Gastroesophageal sphincter (tissue), 4 donors: ENCODE results near the gene PROSER1. TPM values are rescaled to one million over a fixed set of nuclear protein-coding genes. Genes with fewer than 3 reads are reported as not detected.

Experiments
- ATAC-seq: fragments of 150-250 bp; one replicate; pipeline ENCODE4 v1.9.1; 2016; ENCODE audit warnings: mild to moderate bottlenecking, moderate library complexity
- H3K27ac ChIP-seq, 4 donors: fragments of 200-600 bp; sonication (generic) in 3 of 4; 1 replicate in 3 of 4; 2 replicates in 1 of 4; pipeline ENCODE4 v1.5.1; 2016 to 2019
- H3K27me3 ChIP-seq: fragments of 200-600 bp; sonication (generic); one replicate; pipeline ENCODE4 v1.5.1; 2019
- H3K36me3 ChIP-seq, 2 donors: fragments of 200-600 bp; sonication (generic); one replicate each; pipeline ENCODE4 v1.5.1; 2019; ENCODE audit warnings: control low read depth in 1 of 2
- H3K4me1 ChIP-seq, 3 donors: fragments of 200-600 bp; sonication (generic); 1 replicate in 2 of 3; 2 replicates in 1 of 3; pipeline ENCODE4 v1.5.1; 2016 to 2019; ENCODE audit warnings: control low read depth in 2 of 3
- H3K4me3 ChIP-seq, 2 donors: fragments of 200-600 bp; sonication (generic); one replicate each; pipeline ENCODE4 v1.5.1; 2019; ENCODE audit warnings: mild to moderate bottlenecking in 1 of 2, moderate library complexity in 1 of 2
- H3K9me3 ChIP-seq, 3 donors: fragments of 200-600 bp; sonication (generic); one replicate each; pipeline ENCODE4 v1.5.1; 2017 to 2019; ENCODE audit warnings: control low read depth in 2 of 3
- CTCF ChIP-seq, 4 experiments: fragments of 200-600 bp in 2 of 4; fragments of 450-650 bp in 2 of 4; sonication (generic) in 1 of 4; IDR thresholded peaks; one replicate each; pipeline ENCODE4 v1.5.1; 2017 to 2019; ENCODE audit warnings: antibody characterized with exemption in 4 of 4, mild to moderate bottlenecking in 2 of 4, moderate library complexity in 2 of 4
- EP300 ChIP-seq: sonication (generic); formaldehyde crosslinking; IDR thresholded peaks from one replicate; pipeline ENCODE4 v1.6.1; 2017; ENCODE audit warnings: antibody characterized with exemption, mild to moderate bottlenecking
- POLR2A ChIP-seq, 2 donors: fragments of 450-650 bp; IDR thresholded peaks; one replicate each; pipeline ENCODE4 v1.6.1; 2017; ENCODE audit warnings: antibody characterized with exemption in 2 of 2, mild to moderate bottlenecking in 2 of 2, moderate library complexity in 1 of 2
- POLR2AphosphoS5 ChIP-seq: sonication (generic); formaldehyde crosslinking; IDR thresholded peaks from one replicate; pipeline ENCODE4 v1.6.1; 2017; ENCODE audit warnings: antibody characterized with exemption
- WGBS, 2 donors: methylation state at CpG; one replicate each; pipeline ENCODE4 v1.1.5; 2018; ENCODE audit warnings: low coverage in 1 of 2; 5-methylcytosine and 5-hydroxymethylcytosine counted together
- total RNA-seq, 4 donors: library from RNA; depleted of rRNA; stranded (reverse); fragments of >200 nt; gene quantifications; one replicate each; pipeline ENCODE4 v1.1.0, GENCODE V29; 2016

Gene PROSER1
- total RNA-seq, 4 donors from 2014 or later: 8.0 to 18.8 (median 13.3) TPM

DNA sequence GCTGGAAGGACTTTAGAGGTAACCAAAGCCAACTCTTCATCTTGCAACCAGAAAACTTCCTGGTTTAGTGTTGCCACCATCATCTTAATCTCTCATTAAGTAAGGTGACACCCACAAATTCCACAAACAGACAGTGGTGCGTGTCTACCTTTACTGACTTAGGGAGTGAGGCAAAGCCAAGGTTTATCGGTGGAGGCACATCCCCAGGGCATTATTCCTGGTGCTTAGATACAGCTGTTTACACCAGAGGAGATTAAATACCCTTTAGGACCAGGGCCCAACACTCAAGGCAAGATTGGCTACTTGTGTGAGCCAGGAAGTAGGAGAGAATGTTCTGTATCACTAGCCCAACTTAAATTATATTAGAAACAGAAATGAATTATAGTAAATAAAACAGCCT lies 56.8 kb downstream of the PROSER1 start:
- H3K27ac ChIP-seq: no peak overlapping the region
- ATAC-seq: no peak
- no peaks in the 10 kb centered on the region for H3K4me1 ChIP-seq
- 37 to 100% methylated on average over 1 to 2 of the region's 2 CpGs for WGBS, 2 donors
- H3K4me3 ChIP-seq: no peak overlapping the region
- H3K27me3 ChIP-seq: no peaks in the 10 kb centered on the region
- H3K9me3 ChIP-seq: peaks cover 0 to 20% (median 0%) of the 10 kb centered on the region in 3 donors
- TF ChIP-seq POLR2A (IDR thresholded peaks at IDR 0.05) (no peak), CTCF (IDR thresholded peaks at IDR 0.05) (no peak), POLR2AphosphoS5 (no peak), EP300 (no peak)
- no peaks in the 10 kb centered on the region for H3K36me3 ChIP-seq

DNA sequence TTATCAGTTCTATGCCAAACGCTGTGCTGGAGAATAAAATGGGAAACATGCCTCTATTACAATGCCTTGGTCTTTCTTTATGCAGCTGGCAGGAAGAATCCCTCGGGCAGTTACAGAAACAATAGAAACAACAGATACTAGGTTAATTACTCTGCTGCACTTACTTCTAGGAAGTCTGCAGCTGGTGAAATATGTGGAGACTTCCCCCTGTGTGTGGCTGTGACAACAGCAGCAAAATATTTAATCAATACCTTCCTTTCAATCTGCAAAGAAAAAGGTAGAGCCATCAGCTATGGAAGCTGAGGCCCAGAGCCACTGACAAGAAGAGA lies 57.2 kb downstream of the PROSER1 start:
- 37 to 44% methylated on average over 2 of the region's 2 CpGs for WGBS, 2 donors
- no peak for ATAC-seq
- TF ChIP-seq POLR2AphosphoS5 (no peak), CTCF (IDR thresholded peaks at IDR 0.05) (no peak), POLR2A (IDR thresholded peaks at IDR 0.05) (no peak), EP300 (no peak)
- Histone ChIP-seq H3K27me3 (no peaks in the 10 kb centered on the region), H3K9me3 (peaks cover 0 to 20% (median 0%) of the 10 kb centered on the region in 3 donors), H3K27ac (no peak overlapping the region), H3K4me1 (no peaks in the 10 kb centered on the region), H3K4me3 (no peak overlapping the region), H3K36me3 (no peaks in the 10 kb centered on the region)

DNA sequence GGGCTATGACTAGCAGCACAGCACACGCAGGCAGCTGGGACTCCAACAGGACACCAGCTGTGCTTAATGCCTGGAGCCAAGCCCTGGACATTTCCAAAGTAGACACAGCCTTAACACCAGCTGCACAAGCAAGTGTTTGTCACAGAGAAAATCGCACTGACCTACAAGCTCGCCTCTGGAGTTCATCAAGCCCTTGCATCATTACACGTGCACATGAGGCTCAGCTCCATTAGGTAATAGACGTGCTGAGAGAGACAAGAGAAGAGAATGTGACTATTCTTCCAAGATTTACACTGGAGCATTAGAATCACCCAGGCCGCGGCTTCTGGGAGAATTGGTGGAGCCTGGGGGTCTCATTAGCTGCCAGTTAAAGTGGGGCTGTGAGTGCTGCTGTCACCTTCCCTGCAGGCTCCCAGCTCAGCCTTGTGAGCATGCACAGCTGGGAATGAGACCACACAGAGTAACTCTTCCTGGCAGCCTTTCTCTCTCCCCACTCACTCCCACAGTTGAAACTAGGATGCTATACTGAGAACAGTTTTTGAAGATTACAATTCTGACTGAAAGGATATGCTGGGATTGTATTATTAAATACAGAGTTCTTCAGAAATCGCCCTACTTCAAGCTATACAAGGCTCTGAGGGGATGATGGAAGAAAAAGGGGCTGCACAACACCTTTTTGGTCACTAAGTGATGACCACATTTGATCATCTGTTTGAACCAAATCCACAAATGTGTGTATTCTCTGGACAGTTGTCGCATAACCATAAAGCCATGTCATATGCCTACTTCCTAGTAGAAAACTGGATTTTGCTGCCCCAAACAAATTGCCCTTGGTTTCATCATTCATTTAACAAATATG lies 57.8 kb downstream of the PROSER1 start:
- no peaks in the 10 kb centered on the region for H3K4me1 ChIP-seq
- no peak overlapping the region for H3K4me3 ChIP-seq
- H3K9me3 ChIP-seq: peaks cover 0 to 20% (median 0%) of the 10 kb centered on the region in 3 donors
- H3K27ac ChIP-seq: no peak overlapping the region
- H3K27me3 ChIP-seq: no peaks in the 10 kb centered on the region
- ATAC-seq: peak; percentile 84
- no peaks in the 10 kb centered on the region for H3K36me3 ChIP-seq
- TF ChIP-seq POLR2AphosphoS5 (peak; percentile 17), CTCF (IDR thresholded peaks at IDR 0.05) (no peak)
- 54 to 58% methylated on average over 2 of the region's 9 CpGs for WGBS, 2 donors

GRCh38 chr13:38970380-38971051 lies 67.4 kb downstream of the PROSER1 start:
- ATAC-seq: no peak
- no peak overlapping the region for H3K27ac ChIP-seq
- no peaks in the 10 kb centered on the region for H3K36me3 ChIP-seq
- TF ChIP-seq EP300 (no peak), POLR2AphosphoS5 (no peak), CTCF (IDR thresholded peaks at IDR 0.05) (no peak)
- WGBS, 2 donors: 81 to 87% methylated on average over 4 of the region's 4 CpGs
- H3K27me3 ChIP-seq: no peaks in the 10 kb centered on the region
- H3K4me1 ChIP-seq: no peaks in the 10 kb centered on the region
- H3K9me3 ChIP-seq: no peaks in the 10 kb centered on the region
- no peak overlapping the region for H3K4me3 ChIP-seq

DNA sequence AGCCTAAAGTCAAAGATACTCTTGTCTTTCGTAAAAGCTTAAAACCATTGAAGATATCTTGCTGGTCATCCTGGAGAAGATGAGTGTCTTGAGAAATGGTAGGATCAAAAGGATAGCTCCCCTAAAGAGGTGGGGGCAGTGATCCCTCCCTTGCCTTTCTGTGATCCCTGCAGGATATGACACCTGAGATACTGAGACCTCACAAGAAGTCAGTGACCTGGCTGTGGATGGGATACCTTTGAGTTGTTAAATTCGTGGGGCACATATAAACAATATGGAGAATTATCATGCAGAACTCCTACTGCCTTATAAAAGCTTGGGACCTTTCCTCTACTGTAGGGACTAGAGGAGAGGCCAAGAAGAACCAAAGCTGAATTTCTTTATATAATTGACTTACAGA lies 68.7 kb downstream of the PROSER1 start:
- Histone ChIP-seq H3K36me3 (no peaks in the 10 kb centered on the region), H3K9me3 (no peaks in the 10 kb centered on the region), H3K4me1 (no peaks in the 10 kb centered on the region), H3K27me3 (no peaks in the 10 kb centered on the region), H3K4me3 (no peak overlapping the region), H3K27ac (no peak overlapping the region)
- no peak for TF ChIP-seq POLR2A (IDR thresholded peaks at IDR 0.05)
- TF ChIP-seq EP300: no peak
- no peak for TF ChIP-seq CTCF (IDR thresholded peaks at IDR 0.05)
- TF ChIP-seq POLR2AphosphoS5: no peak
- 58 to 80% methylated on average over 1 of the region's 2 CpGs for WGBS, 2 donors
- no peak for ATAC-seq
